DMS 273 (cell line): ENCODE measurements around the gene NRG3.
A peak's percentile ranks its signal among the peaks of the same experiment; 100 is the strongest.
"Not testable (repeated sequence)": the region's sequence is repeated elsewhere in the genome, so short reads cannot be mapped to it uniquely, and the experiment has no call there.

ENCODE experiments used
- DNase-seq: peaks from one replicate; lab custom pipeline; 2025; ENCODE audit not compliant: unreplicated experiment; lab: John Stamatoyannopoulos, UW

Gene NRG3

GRCh38 chr10:82942286-82943099 is 1067.5 kb downstream of the NRG3 start:
- no peak for DNase-seq

GRCh38 chr10:82943142-82943541 is 1068.1 kb downstream of the NRG3 start:
- DNase-seq, result no peak

- DNase-seq, result no peak
These were observed 1075.0 kb downstream of the NRG3 start for GRCh38 chr10:82949816-82950575.

GRCh38 chr10:82953331-82953730 is 1078.3 kb downstream of the NRG3 start:
- peak; percentile 21 for DNase-seq

- DNase-seq, result peak; percentile 1
These were observed 1078.9 kb downstream of the NRG3 start for GRCh38 chr10:82953909-82954308.

- DNase-seq, result not testable (repeated sequence)
These were observed 1085.5 kb downstream of the NRG3 start for GRCh38 chr10:82960421-82961060.

- DNase-seq, result no peak
These were observed 1086.9 kb downstream of the NRG3 start for GRCh38 chr10:82961864-82962263.

GRCh38 chr10:82966130-82966529 is 1091.1 kb downstream of the NRG3 start:
- no peak for DNase-seq

- no peak for DNase-seq
These were observed 1093.5 kb downstream of the NRG3 start for GRCh38 chr10:82968533-82968932.

- peak; percentile 18 for DNase-seq
These were observed 1094.4 kb downstream of the NRG3 start for GRCh38 chr10:82969405-82969804.

- DNase-seq, result peak; percentile 11
These were observed 1105.3 kb downstream of the NRG3 start for GRCh38 chr10:82980321-82980720.

- DNase-seq, result peak; percentile 83
These were observed 1106.2 kb downstream of the NRG3 start for GRCh38 chr10:82981137-82981723.

- DNase-seq, result peak; percentile 2
These were observed 1107.2 kb downstream of the NRG3 start for GRCh38 chr10:82982110-82982608.

- no peak for DNase-seq
These were observed 1111.2 kb downstream of the NRG3 start for GRCh38 chr10:82986216-82986615.

- DNase-seq, result not testable (repeated sequence)
These were observed 1131.5 kb downstream of the NRG3 start for GRCh38 chr10:83006479-83006878.

- DNase-seq, result no peak
These were observed 1132.5 kb downstream of the NRG3 start for GRCh38 chr10:83007510-83007909.

- no peak for DNase-seq
These were observed 1137.9 kb downstream of the NRG3 start for GRCh38 chr10:83012866-83013265.

- DNase-seq, result no peak
These were observed 1142.3 kb downstream of the NRG3 start for GRCh38 chr10:83017076-83017867.

GRCh38 chr10:83023662-83024061 is 1148.7 kb downstream of the NRG3 start:
- DNase-seq, result no peak
